ENCODE results near the gene MISFA.
A peak's percentile ranks its signal among the peaks of the same experiment; 100 is the strongest.
"Not testable (repeated sequence)": the region's sequence is repeated elsewhere in the genome, so short reads cannot be mapped to it uniquely, and the experiment has no call there.

The MISFA gene

DNA sequence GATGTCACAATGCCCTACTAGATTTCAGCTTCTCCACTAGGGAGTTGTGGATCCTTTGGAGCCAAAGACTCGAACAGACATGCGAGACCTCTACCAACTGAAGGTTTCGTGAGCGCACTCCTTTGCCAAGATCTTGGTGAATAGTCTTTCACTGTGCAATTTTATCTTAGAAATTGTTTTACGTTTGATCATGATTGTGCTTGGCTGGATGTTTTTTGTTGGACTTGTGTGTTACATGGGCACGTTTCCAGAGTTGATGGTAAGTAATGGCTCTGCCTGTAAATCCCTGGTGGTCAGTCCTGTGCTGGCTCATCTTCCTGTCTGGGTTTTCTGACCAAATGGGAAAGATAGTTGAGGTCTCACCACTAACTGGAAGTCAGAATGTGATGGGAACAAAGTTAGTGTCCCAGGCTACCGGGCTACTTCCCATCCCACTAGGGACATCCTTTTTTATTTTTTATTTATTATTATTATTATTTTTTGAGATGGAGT lies at the start of gene MISFA:
Gene MISFA (plus strand): TSS at position 51 of the 492 bp plus-strand sequence. CDS start 140 bp downstream, at position 191.
- no peak for DNase-seq (ENCODE audit: low read depth)

DNA sequence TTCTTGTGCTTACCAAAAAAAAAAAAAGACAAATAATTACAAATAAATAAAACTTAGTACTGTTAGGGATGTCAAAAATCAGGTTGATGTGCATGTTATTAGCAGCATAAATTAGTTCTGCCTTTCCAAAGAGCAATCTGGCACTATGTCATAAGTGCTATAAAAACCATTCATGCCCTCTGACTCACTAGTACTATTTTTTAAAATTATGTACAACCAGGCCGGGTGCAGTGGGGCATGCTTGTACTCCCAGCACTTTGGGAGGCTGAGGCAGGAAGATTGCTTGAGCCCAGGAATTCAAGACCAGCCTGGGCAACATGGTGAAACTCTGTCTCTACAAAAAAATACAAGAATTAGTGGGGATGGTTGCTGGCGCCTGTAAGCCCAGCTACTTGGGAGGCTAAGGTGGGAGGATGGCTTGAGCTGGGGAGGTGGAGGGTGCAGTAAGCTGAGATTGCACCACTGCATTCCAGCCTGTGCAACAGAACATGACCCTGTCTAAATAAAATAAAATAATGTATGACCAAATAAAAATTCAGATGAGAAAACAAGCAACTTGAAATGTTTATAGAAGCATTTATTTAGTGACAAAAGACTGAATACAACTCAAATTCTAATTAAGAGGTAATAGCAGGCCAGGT lies 36.4 kb upstream of the MISFA start:
- no peak for DNase-seq (ENCODE audit: low read depth)

- no peak for DNase-seq (ENCODE audit: low read depth)
Measured at GRCh38 chr11:18564149-18564548, 35.4 kb upstream of the MISFA start.

DNA sequence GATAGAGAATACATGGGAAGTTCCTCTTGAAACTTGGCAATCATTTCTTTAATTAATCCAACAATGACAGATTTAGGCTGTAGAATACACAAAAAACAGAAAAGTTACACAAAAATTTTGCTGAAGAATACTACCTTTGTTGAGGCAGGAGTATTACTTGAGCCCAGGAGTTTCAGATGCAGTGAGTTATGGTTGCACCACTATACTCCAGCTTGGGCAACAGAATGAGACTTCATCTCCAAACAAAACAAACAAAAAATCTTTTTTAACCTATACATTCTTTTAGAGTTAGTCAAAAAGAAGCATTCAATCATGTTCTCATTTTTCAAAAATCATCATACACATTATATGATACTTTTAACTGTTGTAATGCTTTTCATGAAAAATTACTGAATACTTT lies 33.2 kb upstream of the MISFA start:
- no peak for DNase-seq (ENCODE audit: low read depth)

DNA sequence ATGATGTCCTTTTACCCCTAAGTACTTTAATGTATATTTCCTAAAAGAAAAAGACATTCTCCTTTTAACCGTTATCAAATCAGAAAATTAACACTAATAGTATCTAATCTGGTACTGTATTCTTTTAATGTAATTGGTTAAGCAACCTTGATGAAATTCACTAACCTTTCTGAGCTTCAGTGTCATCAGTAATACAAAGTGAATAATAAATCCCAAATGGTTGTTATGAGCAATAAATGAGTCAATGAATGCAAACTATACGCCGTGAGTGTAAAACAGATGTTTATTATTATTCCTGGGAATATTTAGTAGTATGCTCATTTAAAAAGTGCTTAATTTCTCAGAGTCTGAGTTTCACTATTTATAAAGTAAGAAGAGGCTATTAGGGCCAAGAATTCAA lies 32.5 kb upstream of the MISFA start:
- no peak for DNase-seq (ENCODE audit: low read depth)

DNA sequence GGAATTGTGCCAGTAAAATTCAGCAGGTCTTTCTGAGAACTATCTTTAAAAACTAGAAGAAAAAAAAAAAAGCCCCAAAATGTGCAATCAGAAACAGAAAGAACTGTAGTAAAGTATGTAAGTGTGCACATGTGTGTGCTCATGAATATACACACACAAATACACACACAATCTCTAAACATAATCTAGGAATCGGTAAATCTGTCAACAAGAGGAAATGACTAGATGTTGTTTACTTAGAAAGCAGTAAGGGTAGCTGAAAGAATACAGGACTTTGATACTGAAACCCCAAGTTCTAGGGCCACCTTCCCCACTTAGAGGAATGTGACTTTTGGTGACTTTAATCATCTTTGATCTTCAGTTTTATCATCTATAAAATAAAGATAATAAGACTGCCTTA lies 24.2 kb upstream of the MISFA start:
- no peak for DNase-seq (ENCODE audit: low read depth)

DNA sequence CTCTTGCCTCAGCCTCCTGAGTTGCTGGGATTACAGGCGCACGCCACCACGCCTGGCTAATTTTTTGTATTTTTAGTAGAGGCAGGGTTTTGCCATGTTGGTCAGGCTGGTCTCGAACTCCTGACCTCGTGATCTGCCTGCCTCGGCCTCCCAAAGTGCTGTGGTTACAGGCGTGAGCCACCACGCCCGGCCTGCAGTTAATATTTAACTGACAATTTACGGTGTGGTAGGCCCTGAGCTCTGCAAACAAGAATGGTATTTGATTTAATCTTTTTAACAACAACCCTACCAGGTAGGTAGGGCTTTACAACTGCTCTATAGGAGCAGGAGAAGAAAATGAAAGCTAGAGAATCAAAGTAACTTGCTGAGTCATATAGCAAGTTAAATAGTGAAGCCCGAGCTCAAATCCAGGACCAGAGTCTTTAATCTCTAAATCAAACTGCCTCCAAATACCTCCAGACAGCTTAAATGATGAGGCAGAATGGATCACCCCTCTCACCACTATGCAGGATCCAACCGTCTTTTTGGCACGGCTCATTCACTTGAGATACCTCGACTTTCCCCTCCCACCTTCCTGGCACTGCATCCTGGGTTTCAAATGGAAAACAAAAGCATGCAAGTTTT lies 20.5 kb upstream of the MISFA start:
- DNase-seq (ENCODE audit: low read depth) = no peak

DNA sequence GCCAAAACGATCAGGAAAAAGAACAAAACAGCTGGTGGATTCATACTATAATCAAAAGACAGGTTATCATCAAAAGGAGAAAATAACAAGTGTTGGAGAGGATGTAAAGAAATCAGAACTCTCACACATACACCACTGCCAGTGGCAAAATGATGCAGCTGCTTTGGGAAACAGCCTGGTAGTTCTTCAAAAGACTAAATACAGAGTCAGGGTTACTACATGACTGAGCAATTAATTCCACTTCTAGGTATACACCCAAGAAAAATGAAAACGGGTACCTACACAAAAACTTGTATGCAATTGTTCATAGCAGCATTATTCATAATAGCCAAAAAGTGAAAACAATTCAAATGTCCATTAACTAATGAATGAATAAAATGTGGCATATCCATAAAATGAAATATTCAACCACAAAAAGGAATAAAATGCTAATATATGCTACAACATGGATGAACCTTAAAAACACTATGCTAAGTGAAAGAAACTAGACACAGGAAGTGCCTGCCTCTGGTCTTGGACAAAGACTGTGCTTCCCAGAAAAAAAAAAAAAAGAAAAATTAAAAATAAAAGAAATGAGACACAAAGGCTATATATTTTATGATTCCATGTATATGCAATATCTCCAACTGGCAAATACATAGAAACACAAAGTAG lies 19.3 kb upstream of the MISFA start:
- no peak for DNase-seq (ENCODE audit: low read depth)

DNA sequence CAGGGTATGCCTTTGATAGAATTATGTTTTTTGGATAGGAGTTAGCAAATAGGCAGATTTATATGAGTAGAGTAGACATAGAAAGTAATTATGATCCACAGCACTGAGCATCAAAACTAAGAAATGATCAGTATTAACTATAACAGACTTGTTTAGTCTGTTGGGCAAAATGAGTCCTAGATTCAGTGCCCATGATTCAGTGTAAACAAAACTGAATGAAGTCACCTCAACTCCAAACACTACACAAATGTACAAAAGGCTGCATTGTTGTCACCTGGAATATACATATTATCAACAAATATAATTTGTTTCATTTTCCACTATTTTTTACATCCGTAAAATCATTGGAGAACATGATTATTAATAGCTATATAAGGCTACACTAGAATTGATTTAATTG lies 17.8 kb upstream of the MISFA start:
- DNase-seq (ENCODE audit: low read depth) = no peak

DNA sequence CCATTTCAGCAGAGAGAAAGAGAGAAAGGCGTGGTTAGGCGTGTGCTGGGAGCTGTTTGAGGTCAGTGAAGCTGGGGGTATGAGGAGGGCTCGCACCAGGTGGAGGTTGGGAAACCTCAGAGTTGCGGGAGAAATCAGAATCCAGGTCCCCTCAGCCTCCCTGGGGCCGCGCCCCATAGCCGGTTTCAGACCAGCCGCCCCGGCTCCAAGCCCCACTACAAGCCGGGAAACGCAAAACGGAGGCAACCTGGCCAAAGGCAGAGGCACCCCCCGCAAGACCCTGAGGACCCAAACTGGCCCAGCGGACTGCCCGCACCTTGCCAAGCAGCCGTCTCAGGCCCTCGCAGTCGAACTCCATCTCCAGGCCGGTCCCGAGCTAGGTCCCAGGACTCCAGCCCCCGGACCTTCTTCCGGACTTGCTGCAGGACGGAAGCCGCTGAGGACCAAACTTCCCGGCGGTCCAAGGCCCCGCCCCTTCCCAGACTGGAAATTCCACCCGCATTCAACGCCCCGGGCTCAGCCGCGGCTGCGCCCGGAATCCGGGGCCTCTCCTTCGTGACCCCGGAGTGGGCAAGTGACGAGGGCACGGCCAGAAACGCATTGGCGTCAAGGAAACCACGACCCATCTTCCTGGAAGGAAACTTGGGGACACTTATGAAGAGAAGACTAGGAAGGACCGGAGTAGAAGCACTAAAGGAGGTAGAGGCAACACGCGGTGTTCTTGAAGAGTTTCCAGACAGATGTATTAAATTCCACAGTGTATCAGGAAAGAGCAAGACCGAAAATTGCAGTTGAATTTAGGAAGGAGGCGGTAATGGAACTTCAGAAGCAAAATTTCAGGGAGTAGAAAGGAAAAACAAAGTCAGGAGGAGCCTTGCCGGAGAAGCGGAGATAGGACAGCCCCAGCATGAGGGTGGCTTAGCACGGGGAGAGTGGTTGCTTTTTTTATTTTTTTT lies 11.0 kb upstream of the MISFA start, which contains the start of gene UEVLD:
Gene UEVLD (minus strand): TSS at position 438 of the 956 bp plus-strand sequence. CDS start 80 bp downstream, at position 358.
- peak; percentile 37 for DNase-seq (ENCODE audit: low read depth)

DNA sequence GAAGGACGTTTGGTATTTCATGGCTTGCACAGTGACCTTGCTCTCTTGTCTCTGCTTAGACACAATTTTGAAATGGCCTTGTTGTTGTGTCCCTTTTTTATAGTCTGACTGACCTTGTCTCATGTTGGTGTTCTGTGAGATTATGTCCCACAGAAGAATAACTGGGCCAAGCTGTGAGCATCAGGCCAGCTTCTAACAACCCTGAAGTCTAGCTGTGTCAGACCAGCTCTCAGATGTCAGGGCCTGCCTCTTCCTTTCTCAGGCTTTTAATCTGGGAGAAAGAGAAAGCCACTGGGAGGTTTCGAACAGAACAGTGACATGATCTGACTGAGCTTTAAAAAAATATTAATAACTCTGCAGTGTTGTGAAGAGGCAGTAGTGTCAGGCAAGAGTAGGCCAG lies 9.0 kb upstream of the MISFA start:
- no peak for DNase-seq (ENCODE audit: low read depth)

DNA sequence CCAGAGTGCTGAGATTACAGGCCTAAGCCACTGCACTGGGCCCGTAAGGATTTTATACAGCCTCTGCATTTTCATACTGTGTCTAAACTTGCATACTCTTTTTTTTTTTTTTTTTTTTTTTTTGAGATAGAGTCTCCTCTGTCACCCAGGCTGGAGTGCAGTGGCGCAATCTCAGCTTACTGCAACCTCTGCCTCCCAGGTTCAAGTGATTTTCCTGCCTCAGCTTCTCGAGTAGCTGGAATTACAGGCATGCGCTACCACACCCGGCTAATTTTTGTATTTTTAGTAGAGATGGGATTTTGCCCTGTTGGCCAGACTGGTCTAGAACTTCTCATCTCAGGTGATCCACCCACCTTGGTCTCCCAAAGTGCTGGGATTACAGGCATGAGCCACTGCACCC lies 5.5 kb upstream of the MISFA start:
- not testable (repeated sequence) for DNase-seq (ENCODE audit: low read depth)

DNA sequence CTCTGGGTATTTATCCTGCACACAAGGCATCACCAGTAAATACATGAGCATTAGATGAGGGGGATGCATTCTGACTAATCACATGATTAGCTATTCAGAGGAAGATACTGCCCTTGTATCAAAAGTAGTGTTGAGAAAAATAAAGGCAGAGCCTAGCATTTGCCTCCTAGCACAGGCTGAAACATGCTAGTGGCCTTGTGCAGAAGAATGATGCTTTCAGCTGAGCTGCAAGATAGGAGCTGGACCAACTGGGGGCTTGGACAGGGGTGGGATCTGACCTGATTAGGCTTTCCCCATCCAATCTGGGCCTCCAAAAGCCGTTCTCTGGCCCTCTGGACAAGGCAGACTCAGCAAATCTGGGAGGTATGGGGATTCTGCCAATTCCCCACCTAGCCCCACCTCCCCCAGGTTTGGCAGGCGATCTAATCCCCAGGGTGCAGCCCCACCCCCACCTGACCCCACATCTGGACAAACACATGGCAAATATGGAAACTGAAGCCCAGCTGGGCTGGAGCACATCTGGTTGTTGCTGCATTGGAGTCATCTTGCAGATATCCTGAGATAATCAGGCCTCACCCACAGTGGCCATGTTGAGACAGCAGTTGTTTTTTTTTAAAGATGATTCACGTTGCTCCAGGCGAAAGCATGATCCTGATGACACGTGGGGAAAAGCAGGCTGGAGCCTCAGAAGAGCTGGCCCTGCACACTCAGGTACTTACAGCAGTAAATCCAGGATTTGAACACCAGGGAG lies 4.4 kb upstream of the MISFA start:
- DNase-seq (ENCODE audit: low read depth) = no peak

GRCh38 chr11:18600915-18601569 lies 1.5 kb downstream of the MISFA start:
- no peak for DNase-seq (ENCODE audit: low read depth)

GRCh38 chr11:18608376-18608775 lies 8.8 kb downstream of the MISFA start:
- no peak for DNase-seq (ENCODE audit: low read depth)

- DNase-seq (ENCODE audit: low read depth) = no peak
Measured at GRCh38 chr11:18611196-18611595, 11.6 kb downstream of the MISFA start.

DNA sequence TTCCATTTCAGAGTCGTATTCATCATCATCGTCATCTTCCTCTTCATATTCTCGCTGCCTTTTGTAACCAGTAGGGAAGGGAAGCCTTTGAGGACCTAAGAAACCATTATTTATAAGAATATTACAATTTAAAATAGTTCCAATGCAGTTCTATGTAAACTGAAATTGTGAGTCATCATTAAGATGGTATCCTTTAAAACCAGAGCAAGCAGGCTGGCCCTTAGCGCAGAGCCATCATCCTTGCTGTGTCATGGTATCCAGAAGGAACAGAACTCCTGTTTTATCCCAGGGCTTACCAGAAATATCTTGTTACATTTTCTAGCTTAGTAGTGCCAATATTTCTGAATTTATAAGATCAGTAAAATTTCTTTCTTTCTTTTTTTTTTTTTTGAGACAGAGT lies 12.8 kb downstream of the MISFA start:
- DNase-seq (ENCODE audit: low read depth) = no peak

DNA sequence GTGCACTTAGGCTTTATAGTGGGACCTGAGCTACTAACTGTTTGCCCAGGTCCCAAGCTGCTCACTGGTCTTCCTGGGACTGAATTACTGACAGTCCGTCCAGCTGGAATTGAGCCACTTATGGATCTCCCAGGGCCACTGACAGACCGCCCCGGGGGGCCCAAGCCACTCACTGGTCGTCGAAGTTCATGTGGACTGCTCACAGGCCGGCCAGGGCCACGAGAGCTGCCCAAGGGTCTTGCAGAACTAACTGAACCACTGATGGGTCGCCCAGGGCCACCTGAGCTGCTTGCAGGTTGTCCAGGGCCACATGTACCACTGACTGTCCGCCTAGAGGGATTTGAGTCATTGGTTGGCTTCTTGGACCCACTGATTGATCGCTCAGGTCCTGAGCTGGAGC lies 15.1 kb downstream of the MISFA start:
- DNase-seq (ENCODE audit: low read depth) = no peak

GRCh38 chr11:18615628-18616392 lies 16.2 kb downstream of the MISFA start:
- no peak for DNase-seq (ENCODE audit: low read depth)
